ENCODE results near the gene RFC1.
"Not testable (repeated sequence)": the region's sequence is repeated elsewhere in the genome, so short reads cannot be mapped to it uniquely, and the experiment has no call there.

The RFC1 gene

GRCh38 chr4:39354254-39354552 lies 12.0 kb downstream of the RFC1 start:
- DNase-seq (ENCODE audit: low spot score): no peak

- no peak for DNase-seq (ENCODE audit: low spot score)
Measured at GRCh38 chr4:39353478-39354253, 12.5 kb downstream of the RFC1 start.

- DNase-seq (ENCODE audit: low spot score): not testable (repeated sequence)
Measured at GRCh38 chr4:39353149-39353477, 13.0 kb downstream of the RFC1 start.

GRCh38 chr4:39349326-39349725 lies 16.8 kb downstream of the RFC1 start:
- DNase-seq (ENCODE audit: low spot score): no peak

- DNase-seq (ENCODE audit: low spot score): no peak
Measured at GRCh38 chr4:39348371-39349315, 17.5 kb downstream of the RFC1 start.

DNA sequence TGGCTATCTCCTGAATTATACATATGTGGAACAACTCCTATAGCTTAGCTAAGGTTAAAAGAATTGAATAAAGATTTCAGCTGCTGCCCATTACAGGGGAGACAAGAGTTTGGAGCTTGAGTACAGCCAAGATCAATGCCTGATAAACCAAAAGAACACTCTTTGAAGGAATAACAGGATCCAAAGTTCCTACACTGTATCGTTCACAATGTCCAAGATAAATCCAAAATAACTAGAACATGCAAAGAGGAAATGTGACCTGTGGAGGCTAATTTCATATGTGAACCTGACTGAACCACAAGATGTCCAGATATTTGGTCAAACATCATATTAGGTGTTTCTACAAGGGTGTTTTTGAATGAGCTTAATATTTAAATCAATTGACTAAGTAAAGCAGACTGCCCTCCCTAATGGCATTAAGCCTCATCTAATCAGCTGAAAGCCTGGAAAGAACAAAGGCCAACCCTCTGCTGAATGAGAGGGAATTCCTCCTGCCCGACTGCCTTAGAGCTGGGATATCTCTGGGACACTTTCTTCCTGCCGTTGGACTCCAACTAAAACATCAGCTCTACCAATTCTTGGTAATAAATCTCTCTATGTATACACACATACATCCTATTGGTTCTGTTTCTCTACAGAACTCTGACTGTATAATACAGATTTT lies 19.2 kb downstream of the RFC1 start:
- no peak for DNase-seq (ENCODE audit: low spot score)

- no peak for DNase-seq (ENCODE audit: low spot score)
Measured at GRCh38 chr4:39342731-39343130, 23.4 kb downstream of the RFC1 start.

GRCh38 chr4:39341075-39341725 lies 25.0 kb downstream of the RFC1 start:
- no peak for DNase-seq (ENCODE audit: low spot score)

DNA sequence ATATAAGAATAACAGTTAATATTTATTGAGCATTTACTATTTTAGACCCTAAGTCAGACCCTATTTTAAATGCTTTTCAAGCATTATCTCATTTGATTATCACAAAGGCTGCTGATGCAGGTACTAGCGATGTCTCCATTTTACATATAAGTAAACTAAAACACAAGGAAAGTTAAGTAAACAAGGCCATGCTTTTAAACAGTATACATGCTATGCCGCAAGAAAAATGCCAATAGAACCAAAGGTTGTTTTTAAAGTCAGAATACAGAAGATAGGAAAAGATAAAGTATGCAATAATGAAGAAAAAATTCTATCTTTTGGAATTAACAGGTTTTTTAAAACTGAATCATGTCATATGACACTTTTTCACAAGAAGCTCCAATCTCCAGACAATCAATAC lies 26.2 kb downstream of the RFC1 start:
- no peak for DNase-seq (ENCODE audit: low spot score)

- no peak for DNase-seq (ENCODE audit: low spot score)
Measured at GRCh38 chr4:39337841-39338240, 28.3 kb downstream of the RFC1 start.

- DNase-seq (ENCODE audit: low spot score): no peak
Measured at GRCh38 chr4:39335566-39335965, 30.6 kb downstream of the RFC1 start.

- no peak for DNase-seq (ENCODE audit: low spot score)
Measured at GRCh38 chr4:39331191-39331590, 35.0 kb downstream of the RFC1 start.

GRCh38 chr4:39330353-39330752 lies 35.8 kb downstream of the RFC1 start:
- DNase-seq (ENCODE audit: low spot score): no peak

- DNase-seq (ENCODE audit: low spot score): no peak
Measured at GRCh38 chr4:39326468-39326977, 39.6 kb downstream of the RFC1 start.

- DNase-seq (ENCODE audit: low spot score): no peak
Measured at GRCh38 chr4:39324897-39325613, 41.1 kb downstream of the RFC1 start.

GRCh38 chr4:39324446-39324845 lies 41.7 kb downstream of the RFC1 start:
- no peak for DNase-seq (ENCODE audit: low spot score)

GRCh38 chr4:39323821-39324220 lies 42.3 kb downstream of the RFC1 start:
- DNase-seq (ENCODE audit: low spot score): no peak

GRCh38 chr4:39320381-39321115 lies 45.6 kb downstream of the RFC1 start:
- no peak for DNase-seq (ENCODE audit: low spot score)

DNA sequence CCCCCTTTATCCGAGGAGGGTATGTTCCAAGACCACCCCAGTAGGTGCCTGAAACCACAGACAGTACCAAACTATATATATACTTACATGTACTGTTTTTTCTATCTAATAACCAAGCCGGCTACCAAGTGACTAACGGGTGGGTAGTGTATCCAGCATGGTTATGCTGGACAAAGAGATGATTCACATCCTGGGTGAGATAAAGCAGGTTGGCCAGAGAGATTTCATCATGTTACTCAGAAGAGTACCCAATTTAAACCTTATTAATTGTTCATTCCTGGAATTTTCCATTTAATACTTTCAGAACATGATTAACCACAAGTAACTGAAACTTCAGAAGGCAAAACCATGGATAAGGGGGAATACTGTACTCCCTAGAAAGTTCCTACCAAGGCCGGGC lies 46.5 kb downstream of the RFC1 start:
- DNase-seq (ENCODE audit: low spot score): no peak

DNA sequence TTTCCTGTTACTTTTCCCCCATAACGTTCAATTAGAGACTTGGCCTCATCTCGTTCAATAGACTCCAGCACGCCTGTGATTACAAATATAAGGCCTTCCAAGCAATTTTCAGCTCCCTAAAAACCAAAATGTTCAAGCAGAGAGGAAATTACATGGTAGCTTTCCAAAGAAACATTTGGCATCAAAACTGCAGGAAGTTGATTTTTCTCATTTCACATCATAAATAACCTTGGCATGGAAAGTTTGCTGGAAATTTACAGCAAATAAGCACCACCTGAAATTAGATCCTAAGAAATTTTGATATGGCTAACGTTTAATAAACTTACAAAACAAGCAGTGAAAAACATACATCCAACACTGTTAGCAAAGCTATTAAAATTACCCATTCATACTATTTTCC lies 53.3 kb downstream of the RFC1 start:
- DNase-seq (ENCODE audit: low spot score): no peak

- DNase-seq (ENCODE audit: low spot score): no peak
Measured at GRCh38 chr4:39308611-39309010, 57.6 kb downstream of the RFC1 start.

Data from ecto neural progenitor cell (in vitro differentiated cells).